ENCODE data around the gene ZSCAN29.
"Not testable (repeated sequence)": the region's sequence is repeated elsewhere in the genome, so short reads cannot be mapped to it uniquely, and the experiment has no call there.

DNA sequence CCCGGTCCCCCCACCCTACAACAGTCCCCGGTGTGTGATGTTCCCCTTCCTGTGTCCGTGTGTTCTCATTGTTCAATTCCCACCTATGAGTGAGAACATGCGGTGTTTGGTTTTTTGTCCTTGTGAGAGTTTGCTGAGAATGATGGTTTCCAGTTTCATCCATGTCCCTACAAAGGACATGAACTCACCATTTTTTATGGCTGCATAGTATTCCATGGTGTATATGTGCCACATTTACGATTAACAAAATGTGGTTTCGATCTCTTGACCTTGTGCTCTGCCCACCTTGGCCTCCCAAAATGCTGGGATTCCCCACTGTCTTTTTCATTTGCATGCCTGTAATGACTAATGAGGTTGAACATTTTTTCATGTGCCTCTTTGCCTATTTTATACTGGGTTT, 22.7 kb upstream of the ZSCAN29 start:
- TF ChIP-seq, protein P1, sequence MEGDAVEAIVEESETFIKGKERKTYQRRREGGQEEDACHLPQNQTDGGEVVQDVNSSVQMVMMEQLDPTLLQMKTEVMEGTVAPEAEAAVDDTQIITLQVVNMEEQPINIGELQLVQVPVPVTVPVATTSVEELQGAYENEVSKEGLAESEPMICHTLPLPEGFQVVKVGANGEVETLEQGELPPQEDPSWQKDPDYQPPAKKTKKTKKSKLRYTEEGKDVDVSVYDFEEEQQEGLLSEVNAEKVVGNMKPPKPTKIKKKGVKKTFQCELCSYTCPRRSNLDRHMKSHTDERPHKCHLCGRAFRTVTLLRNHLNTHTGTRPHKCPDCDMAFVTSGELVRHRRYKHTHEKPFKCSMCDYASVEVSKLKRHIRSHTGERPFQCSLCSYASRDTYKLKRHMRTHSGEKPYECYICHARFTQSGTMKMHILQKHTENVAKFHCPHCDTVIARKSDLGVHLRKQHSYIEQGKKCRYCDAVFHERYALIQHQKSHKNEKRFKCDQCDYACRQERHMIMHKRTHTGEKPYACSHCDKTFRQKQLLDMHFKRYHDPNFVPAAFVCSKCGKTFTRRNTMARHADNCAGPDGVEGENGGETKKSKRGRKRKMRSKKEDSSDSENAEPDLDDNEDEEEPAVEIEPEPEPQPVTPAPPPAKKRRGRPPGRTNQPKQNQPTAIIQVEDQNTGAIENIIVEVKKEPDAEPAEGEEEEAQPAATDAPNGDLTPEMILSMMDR (IDR thresholded peaks at IDR 0.05) = not testable (repeated sequence)
- not testable (repeated sequence) for TF ChIP-seq POLR2AphosphoS5 (IDR thresholded peaks at IDR 0.05; ENCODE audit: low read depth, low read length); SIN3A (IDR thresholded peaks at IDR 0.05; ENCODE audit: borderline replicate concordance, insufficient read depth, low read depth, low read length)
- TF ChIP-seq, protein P2, sequence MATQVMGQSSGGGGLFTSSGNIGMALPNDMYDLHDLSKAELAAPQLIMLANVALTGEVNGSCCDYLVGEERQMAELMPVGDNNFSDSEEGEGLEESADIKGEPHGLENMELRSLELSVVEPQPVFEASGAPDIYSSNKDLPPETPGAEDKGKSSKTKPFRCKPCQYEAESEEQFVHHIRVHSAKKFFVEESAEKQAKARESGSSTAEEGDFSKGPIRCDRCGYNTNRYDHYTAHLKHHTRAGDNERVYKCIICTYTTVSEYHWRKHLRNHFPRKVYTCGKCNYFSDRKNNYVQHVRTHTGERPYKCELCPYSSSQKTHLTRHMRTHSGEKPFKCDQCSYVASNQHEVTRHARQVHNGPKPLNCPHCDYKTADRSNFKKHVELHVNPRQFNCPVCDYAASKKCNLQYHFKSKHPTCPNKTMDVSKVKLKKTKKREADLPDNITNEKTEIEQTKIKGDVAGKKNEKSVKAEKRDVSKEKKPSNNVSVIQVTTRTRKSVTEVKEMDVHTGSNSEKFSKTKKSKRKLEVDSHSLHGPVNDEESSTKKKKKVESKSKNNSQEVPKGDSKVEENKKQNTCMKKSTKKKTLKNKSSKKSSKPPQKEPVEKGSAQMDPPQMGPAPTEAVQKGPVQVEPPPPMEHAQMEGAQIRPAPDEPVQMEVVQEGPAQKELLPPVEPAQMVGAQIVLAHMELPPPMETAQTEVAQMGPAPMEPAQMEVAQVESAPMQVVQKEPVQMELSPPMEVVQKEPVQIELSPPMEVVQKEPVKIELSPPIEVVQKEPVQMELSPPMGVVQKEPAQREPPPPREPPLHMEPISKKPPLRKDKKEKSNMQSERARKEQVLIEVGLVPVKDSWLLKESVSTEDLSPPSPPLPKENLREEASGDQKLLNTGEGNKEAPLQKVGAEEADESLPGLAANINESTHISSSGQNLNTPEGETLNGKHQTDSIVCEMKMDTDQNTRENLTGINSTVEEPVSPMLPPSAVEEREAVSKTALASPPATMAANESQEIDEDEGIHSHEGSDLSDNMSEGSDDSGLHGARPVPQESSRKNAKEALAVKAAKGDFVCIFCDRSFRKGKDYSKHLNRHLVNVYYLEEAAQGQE (IDR thresholded peaks at IDR 0.05; ENCODE audit: insufficient read depth in 1 of 2, low read depth in 2 of 2, low read length in 1 of 2) = not testable (repeated sequence)
